Epidermal melanocyte (primary cell): Measurements from ENCODE around the gene CPA3.

Experiments
- DNase-seq: peaks from one replicate; pipeline ENCODE4 v3.0.0; 2011; ENCODE audit warnings: low spot score; ENCODE audit not compliant: insufficient read length

The CPA3 gene

GRCh38 chr3:148914936-148915690, 50.0 kb downstream of the CPA3 start:
- no peak for DNase-seq

GRCh38 chr3:148916132-148916531, 51.0 kb downstream of the CPA3 start:
- DNase-seq = no peak

GRCh38 chr3:148922467-148922866, 57.4 kb downstream of the CPA3 start:
- DNase-seq = no peak

GRCh38 chr3:148923592-148923991, 58.5 kb downstream of the CPA3 start:
- no peak for DNase-seq

- no peak for DNase-seq
These were observed 59.5 kb downstream of the CPA3 start for GRCh38 chr3:148924562-148924961.

GRCh38 chr3:148925845-148926244, 60.7 kb downstream of the CPA3 start:
- no peak for DNase-seq

GRCh38 chr3:148930752-148931151, 65.7 kb downstream of the CPA3 start:
- DNase-seq = no peak

GRCh38 chr3:148931574-148931973, 66.5 kb downstream of the CPA3 start:
- no peak for DNase-seq

GRCh38 chr3:148932972-148933371, 67.9 kb downstream of the CPA3 start:
- no peak for DNase-seq

- DNase-seq = no peak
These were observed 72.6 kb downstream of the CPA3 start for GRCh38 chr3:148937467-148938255.

GRCh38 chr3:148938306-148938705, 73.2 kb downstream of the CPA3 start:
- DNase-seq = no peak

GRCh38 chr3:148938936-148939335, 73.8 kb downstream of the CPA3 start:
- DNase-seq = no peak

GRCh38 chr3:148940983-148941382, 75.9 kb downstream of the CPA3 start:
- DNase-seq = no peak

- DNase-seq = peak; percentile 84
These were observed 78.6 kb downstream of the CPA3 start for GRCh38 chr3:148943506-148944205.

- DNase-seq = no peak
These were observed 80.0 kb downstream of the CPA3 start for GRCh38 chr3:148945116-148945515.
